Measurements from ENCODE around the gene GPR137B. TPM values are rescaled to one million over a fixed set of nuclear protein-coding genes. Genes with fewer than 3 reads are reported as not detected.

GPR137B gene
- total RNA-seq, 2 donors from 2014 or later = 5.1 to 10.1 TPM

- Mint-ChIP-seq H3K4me1 (no peaks in the 10 kb centered on the region), H3K4me3 (no peak overlapping the region), H3K36me3 (ENCODE audit: low read depth) (peaks cover 28% of the 10 kb centered on the region), H3K27ac (no peak overlapping the region), H3K9me3 (no peaks in the 10 kb centered on the region), H3K27me3 (no peaks in the 10 kb centered on the region)
- no peak for ATAC-seq (replicated peaks)
Observed at GRCh38 chr1:236247286-236247685, 104.9 kb downstream of the GPR137B start.

- H3K27ac Mint-ChIP-seq = no peak overlapping the region
- H3K36me3 Mint-ChIP-seq (ENCODE audit: low read depth) = peaks cover 24% of the 10 kb centered on the region
- no peaks in the 10 kb centered on the region for H3K27me3 Mint-ChIP-seq
- no peaks in the 10 kb centered on the region for H3K9me3 Mint-ChIP-seq
- H3K4me1 Mint-ChIP-seq = no peaks in the 10 kb centered on the region
- ATAC-seq (replicated peaks) = no peak
- no peak overlapping the region for H3K4me3 Mint-ChIP-seq
Observed at GRCh38 chr1:236251587-236251986, 109.2 kb downstream of the GPR137B start.

GRCh38 chr1:236253119-236253518 lies 110.8 kb downstream of the GPR137B start:
- peaks cover 27% of the 10 kb centered on the region for H3K36me3 Mint-ChIP-seq (ENCODE audit: low read depth)

GRCh38 chr1:236253918-236254637 lies 111.7 kb downstream of the GPR137B start:
- Mint-ChIP-seq H3K4me1 (peaks cover 2% of the 10 kb centered on the region), H3K27ac (no peak overlapping the region), H3K4me3 (no peak overlapping the region), H3K9me3 (peaks cover 12% of the 10 kb centered on the region), H3K36me3 (ENCODE audit: low read depth) (peaks cover 32% of the 10 kb centered on the region), H3K27me3 (no peaks in the 10 kb centered on the region)
- ATAC-seq (replicated peaks) = no peak

More at GRCh38 chr1:236253119-236253518, 110.8 kb downstream of the GPR137B start:
- H3K27me3 Mint-ChIP-seq = no peaks in the 10 kb centered on the region
- H3K4me1 Mint-ChIP-seq = no peaks in the 10 kb centered on the region
- H3K27ac Mint-ChIP-seq = no peak overlapping the region
- no peak overlapping the region for H3K4me3 Mint-ChIP-seq
- ATAC-seq (replicated peaks) = no peak
- peaks cover 9% of the 10 kb centered on the region for H3K9me3 Mint-ChIP-seq

- ATAC-seq (replicated peaks) = no peak
- H3K4me1 Mint-ChIP-seq = peaks cover 11% of the 10 kb centered on the region
- H3K36me3 Mint-ChIP-seq (ENCODE audit: low read depth) = peaks cover 49% of the 10 kb centered on the region
- peaks cover 23% of the 10 kb centered on the region for H3K9me3 Mint-ChIP-seq
- H3K27ac Mint-ChIP-seq = no peak overlapping the region
- no peaks in the 10 kb centered on the region for H3K27me3 Mint-ChIP-seq
- H3K4me3 Mint-ChIP-seq = no peak overlapping the region
Observed at GRCh38 chr1:236257216-236257615, 114.9 kb downstream of the GPR137B start.

GRCh38 chr1:236258114-236258622 lies 115.8 kb downstream of the GPR137B start:
- Mint-ChIP-seq H3K27ac (no peak overlapping the region), H3K4me3 (no peak overlapping the region), H3K9me3 (peaks cover 23% of the 10 kb centered on the region), H3K27me3 (no peaks in the 10 kb centered on the region), H3K36me3 (ENCODE audit: low read depth) (peaks cover 54% of the 10 kb centered on the region), H3K4me1 (peaks cover 11% of the 10 kb centered on the region)
- ATAC-seq (replicated peaks) = no peak

Other genes with a start within 250 kb of the GPR137B start
- under 1 TPM; 0.05 to 0.09 TPM for gene NID1, start 77.4 kb upstream of the GPR137B start, total RNA-seq
- 1 to 10 TPM; 4.0 to 4.2 TPM for gene ERO1B, start 139.4 kb downstream of the GPR137B start, total RNA-seq